Peyer's patch (tissue), 4 donors: ENCODE data around the gene GPANK1. TPM values are rescaled to one million over a fixed set of nuclear protein-coding genes. Genes with fewer than 3 reads are reported as not detected.

Source experiments
- DNase-seq, 3 donors: peaks; one replicate each; pipeline ENCODE4 v3.0.0-alpha.2; 2017 to 2019
- H3K27ac ChIP-seq, 4 donors: fragments of 200-600 bp; sonication (generic); one replicate each; pipeline ENCODE4 v1.5.1; 2016 to 2019
- H3K27me3 ChIP-seq, 2 donors: fragments of 200-600 bp; sonication (generic); one replicate each; pipeline ENCODE4 v1.5.1; 2019
- H3K36me3 ChIP-seq, 3 donors: fragments of 200-600 bp; sonication (generic); one replicate each; pipeline ENCODE4 v1.5.1; 2016 to 2019
- H3K4me1 ChIP-seq, 4 donors: fragments of 200-600 bp; sonication (generic); one replicate each; pipeline ENCODE4 v1.5.1; 2016 to 2019
- H3K4me3 ChIP-seq, 4 donors: fragments of 200-600 bp; sonication (generic); 1 replicate in 3 of 4; 2 replicates in 1 of 4; pipeline ENCODE4 v1.5.1; 2016 to 2019; ENCODE audit warnings: mild to moderate bottlenecking in 1 of 4
- H3K9me3 ChIP-seq, 4 donors: fragments of 200-600 bp; sonication (generic); one replicate each; pipeline ENCODE4 v1.5.1; 2016 to 2019; ENCODE audit warnings: mild to moderate bottlenecking in 1 of 4
- POLR2A ChIP-seq, 2 donors: fragments of 450-650 bp; IDR thresholded peaks; one replicate each; pipeline ENCODE4 v1.5.1; 2017; ENCODE audit warnings: antibody characterized with exemption in 2 of 2, mild to moderate bottlenecking in 2 of 2, moderate library complexity in 2 of 2
- total RNA-seq, 4 donors: library from RNA; depleted of rRNA; stranded (reverse); fragments of >200 nt; gene quantifications; one replicate each; pipeline ENCODE4 v1.1.0, GENCODE V29; 2016
- TF ChIP-seq, protein P1 (sequence below), 6 experiments: fragments of 450-650 bp in 4 of 6; fragments of 200-600 bp in 2 of 6; sonication (generic) in 1 of 6; IDR thresholded peaks; one replicate each; pipeline ENCODE4 v1.5.1; 2017 to 2019; ENCODE audit warnings: antibody characterized with exemption in 6 of 6, mild to moderate bottlenecking in 3 of 6, moderate library complexity in 1 of 6

Gene GPANK1
- total RNA-seq, 4 donors from 2014 or later: 29.4 to 63.5 (median 41.9) TPM

DNA sequence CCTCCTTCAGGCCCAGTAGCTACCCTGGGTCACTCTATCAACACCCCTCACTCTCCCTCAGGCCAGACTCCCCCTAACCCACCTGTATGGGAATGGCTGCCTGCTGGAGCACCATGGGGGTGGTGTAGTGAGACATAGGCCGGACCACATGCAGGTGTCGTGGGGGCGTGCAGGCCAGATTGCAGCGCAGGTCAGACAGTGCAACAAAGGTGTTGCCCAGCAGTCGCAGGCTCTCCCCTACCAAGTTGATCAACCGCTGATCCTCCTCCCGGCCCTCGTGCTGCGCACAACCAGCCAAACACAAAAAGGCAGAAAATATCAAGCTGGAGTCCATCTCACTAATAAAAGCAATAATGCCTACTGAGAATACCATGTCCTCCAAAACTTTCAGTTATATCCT, 19.5 kb downstream of the GPANK1 start:
- Histone ChIP-seq H3K9me3 (no peaks in the 10 kb centered on the region), H3K27me3 (no peaks in the 10 kb centered on the region), H3K4me3 (no peak overlapping the region), H3K36me3 (peaks cover 0 to 100% (median 7%) of the 10 kb centered on the region in 3 donors), H3K27ac (no peak overlapping the region), H3K4me1 (no peaks in the 10 kb centered on the region)
- TF ChIP-seq, protein P1, sequence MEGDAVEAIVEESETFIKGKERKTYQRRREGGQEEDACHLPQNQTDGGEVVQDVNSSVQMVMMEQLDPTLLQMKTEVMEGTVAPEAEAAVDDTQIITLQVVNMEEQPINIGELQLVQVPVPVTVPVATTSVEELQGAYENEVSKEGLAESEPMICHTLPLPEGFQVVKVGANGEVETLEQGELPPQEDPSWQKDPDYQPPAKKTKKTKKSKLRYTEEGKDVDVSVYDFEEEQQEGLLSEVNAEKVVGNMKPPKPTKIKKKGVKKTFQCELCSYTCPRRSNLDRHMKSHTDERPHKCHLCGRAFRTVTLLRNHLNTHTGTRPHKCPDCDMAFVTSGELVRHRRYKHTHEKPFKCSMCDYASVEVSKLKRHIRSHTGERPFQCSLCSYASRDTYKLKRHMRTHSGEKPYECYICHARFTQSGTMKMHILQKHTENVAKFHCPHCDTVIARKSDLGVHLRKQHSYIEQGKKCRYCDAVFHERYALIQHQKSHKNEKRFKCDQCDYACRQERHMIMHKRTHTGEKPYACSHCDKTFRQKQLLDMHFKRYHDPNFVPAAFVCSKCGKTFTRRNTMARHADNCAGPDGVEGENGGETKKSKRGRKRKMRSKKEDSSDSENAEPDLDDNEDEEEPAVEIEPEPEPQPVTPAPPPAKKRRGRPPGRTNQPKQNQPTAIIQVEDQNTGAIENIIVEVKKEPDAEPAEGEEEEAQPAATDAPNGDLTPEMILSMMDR (IDR thresholded peaks at IDR 0.05): no peak
- no peak for TF ChIP-seq POLR2A (IDR thresholded peaks at IDR 0.05)
- DNase-seq: no peak

DNA sequence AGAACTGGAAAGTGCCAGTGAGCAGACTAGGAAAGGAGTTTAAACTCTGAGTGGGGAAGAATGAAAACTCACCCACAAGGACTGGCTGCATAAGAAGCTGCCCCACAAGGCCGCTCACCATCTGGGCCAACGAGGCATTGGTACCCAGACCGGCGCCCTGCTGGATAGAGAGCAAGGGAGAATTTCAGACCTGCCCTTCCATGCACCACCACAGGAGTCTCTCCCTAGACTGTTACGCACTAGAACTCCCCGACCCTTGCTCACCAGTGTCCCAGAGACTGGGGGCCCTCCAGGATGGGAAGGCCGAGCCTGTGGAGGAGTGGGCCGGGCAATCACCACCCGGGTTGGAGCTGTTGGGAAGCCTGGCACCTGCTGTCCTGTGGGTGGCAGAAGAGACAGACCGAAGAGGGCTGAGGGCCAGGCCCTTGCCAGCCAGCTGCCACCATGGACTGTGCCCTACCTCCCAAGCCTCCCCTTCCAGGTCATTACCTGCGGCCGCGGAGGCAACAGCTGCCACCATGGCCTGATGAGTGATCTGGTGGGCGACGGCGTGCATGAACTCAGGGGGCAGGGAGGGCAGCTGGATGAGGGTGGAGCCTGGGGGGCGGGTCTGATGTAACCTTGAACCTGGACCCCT, 20.9 kb downstream of the GPANK1 start:
- Histone ChIP-seq H3K4me3 (no peak overlapping the region), H3K9me3 (no peaks in the 10 kb centered on the region), H3K27ac (no peak overlapping the region), H3K4me1 (no peaks in the 10 kb centered on the region), H3K36me3 (peaks cover 0 to 100% (median 7%) of the 10 kb centered on the region in 3 donors), H3K27me3 (no peaks in the 10 kb centered on the region)
- no peak for DNase-seq
- no peak for TF ChIP-seq POLR2A (IDR thresholded peaks at IDR 0.05)
- TF ChIP-seq, protein P1 (IDR thresholded peaks at IDR 0.05): no peak

DNA sequence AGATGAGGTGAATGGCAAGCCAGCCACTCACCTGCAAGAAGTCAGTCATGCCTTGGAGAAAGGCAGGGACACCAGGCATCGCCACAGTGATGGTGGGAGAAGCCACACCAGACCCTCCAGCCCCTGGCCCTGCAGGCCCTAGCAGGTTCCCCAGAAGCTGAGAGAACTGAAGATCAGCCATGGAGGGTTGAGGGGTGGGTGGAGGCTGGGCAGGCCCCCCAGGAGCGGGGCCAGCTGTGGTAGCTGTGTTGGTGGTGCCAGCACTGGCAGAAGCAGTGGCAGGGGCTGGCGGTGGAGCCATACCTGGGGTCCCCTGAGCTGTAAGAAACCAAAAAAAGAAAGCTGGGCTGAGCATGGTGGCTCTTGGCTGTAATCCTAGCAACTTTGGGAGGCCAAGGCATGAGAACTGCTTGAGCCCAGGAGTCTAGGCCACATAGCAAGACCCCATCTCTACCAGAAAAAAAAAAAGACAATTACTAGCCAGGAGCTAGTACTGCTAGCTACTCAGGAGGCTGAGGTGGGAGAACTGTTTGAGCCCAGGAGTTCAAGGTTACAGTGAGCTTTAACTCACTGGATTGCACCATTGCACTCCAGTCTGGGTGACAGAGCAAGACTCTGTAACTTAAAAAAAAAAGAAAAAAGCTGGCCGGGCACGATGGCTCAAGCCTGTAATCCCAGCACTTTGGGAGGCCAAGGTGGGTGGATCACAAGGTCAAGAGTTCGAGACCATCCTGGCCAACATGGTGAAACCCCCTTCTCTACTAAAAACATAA, 21.8 kb downstream of the GPANK1 start:
- H3K4me3 ChIP-seq: no peak overlapping the region
- H3K9me3 ChIP-seq: no peaks in the 10 kb centered on the region
- DNase-seq: no peak
- peaks cover 0 to 99% (median 7%) of the 10 kb centered on the region in 3 donors for H3K36me3 ChIP-seq
- H3K27me3 ChIP-seq: no peaks in the 10 kb centered on the region
- TF ChIP-seq, protein P1 (IDR thresholded peaks at IDR 0.05): no peak
- TF ChIP-seq POLR2A (IDR thresholded peaks at IDR 0.05): no peak
- H3K4me1 ChIP-seq: no peaks in the 10 kb centered on the region
- no peak overlapping the region for H3K27ac ChIP-seq

DNA sequence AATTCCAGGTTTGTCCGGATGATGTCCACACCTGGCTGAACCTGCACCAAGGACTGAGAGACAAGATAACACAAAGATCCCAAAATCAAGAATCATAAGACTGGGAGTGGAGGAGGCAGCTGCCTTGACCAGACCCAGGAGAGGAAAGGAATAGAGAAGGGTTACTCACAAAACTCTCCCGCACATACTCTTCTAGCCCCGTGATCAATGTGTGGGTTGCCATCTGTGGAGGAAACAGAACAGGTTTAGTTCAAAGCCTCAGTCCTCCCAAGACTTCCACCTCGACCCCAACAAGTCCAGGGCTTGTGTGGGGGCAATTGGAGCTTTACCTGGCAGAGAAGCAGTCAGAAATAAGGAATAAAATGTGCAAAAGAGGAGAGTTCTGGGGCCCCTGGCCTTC, 23.4 kb downstream of the GPANK1 start:
- no peaks in the 10 kb centered on the region for H3K27me3 ChIP-seq
- no peak for DNase-seq
- H3K9me3 ChIP-seq: no peaks in the 10 kb centered on the region
- TF ChIP-seq, protein P1 (IDR thresholded peaks at IDR 0.05): no peak
- TF ChIP-seq POLR2A (IDR thresholded peaks at IDR 0.05): no peak
- peaks cover 0 to 99% (median 7%) of the 10 kb centered on the region in 3 donors for H3K36me3 ChIP-seq
- H3K4me1 ChIP-seq: no peaks in the 10 kb centered on the region
- no peak overlapping the region for H3K4me3 ChIP-seq
- H3K27ac ChIP-seq: no peak overlapping the region

DNA sequence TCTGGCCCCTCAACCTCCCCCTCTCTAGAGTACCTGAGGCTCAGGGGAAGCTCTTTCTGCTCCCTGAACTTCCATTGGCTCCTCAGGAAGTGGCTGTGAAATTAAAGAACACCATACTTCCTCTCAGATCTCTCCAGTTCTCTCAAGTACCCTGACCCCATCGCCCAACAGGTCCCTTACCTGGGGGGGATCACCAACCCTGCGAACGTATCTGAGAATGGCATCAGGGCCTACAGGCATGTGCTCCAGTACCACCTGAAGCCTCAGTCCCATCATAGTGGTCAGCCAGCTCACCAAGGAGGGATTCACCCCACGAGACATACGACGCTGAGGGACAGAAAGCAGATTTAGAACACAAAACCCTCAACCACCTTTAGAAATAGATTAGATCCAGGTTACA, 24.2 kb downstream of the GPANK1 start:
- Histone ChIP-seq H3K27ac (no peak overlapping the region), H3K4me3 (no peak overlapping the region), H3K36me3 (peaks cover 0 to 99% (median 7%) of the 10 kb centered on the region in 3 donors), H3K4me1 (no peaks in the 10 kb centered on the region), H3K27me3 (no peaks in the 10 kb centered on the region), H3K9me3 (no peaks in the 10 kb centered on the region)
- TF ChIP-seq POLR2A (IDR thresholded peaks at IDR 0.05): no peak
- TF ChIP-seq, protein P1 (IDR thresholded peaks at IDR 0.05): no peak
- DNase-seq: no peak
